ENCODE measurements around the gene MFSD6. TPM values are rescaled to one million over a fixed set of nuclear protein-coding genes. Genes with fewer than 3 reads are reported as not detected.

Gene MFSD6
- total and polyA plus RNA-seq, 2 of the 8 experiments (the other 6 are each of a cell fraction or from before 2014, with no cell fraction given), result 1.8 to 5.1 TPM

- ChIA-PET POLR2A (ENCODE audit: partially characterized antibody) (no interaction called here), CTCF (ENCODE audit: partially characterized antibody) (interaction anchor here (0.6 to 1.2 kb wide), 3 partner anchors 25 to 438 kb away, joined by 3 read pairs; no protein-coding TSS in a partner anchor)
- Histone ChIP-seq H3K9me3 (ENCODE audit: insufficient read depth in 2 of 2, low read depth in 1 of 2, low read length in 1 of 2) (no peaks in the 10 kb centered on the region), H2AFZ (ENCODE audit: low read length) (no peak overlapping the region), H2AK5ac (ENCODE audit: low read depth, low read length) (no peak overlapping the region), H3K36me3 (ENCODE audit: control insufficient read depth in 2 of 4, insufficient read depth in 4 of 4, low read length in 3 of 4) (no peaks in the 10 kb centered on the region), H3K9ac (replicated peaks in 1 of 4; ENCODE audit: extremely low read depth in 1 of 4, low read depth in 3 of 4, low read length in 3 of 4) (no peak overlapping the region), H3K14ac (ENCODE audit: insufficient read length) (no peak overlapping the region), H3K18ac (ENCODE audit: extremely low read depth, low read length) (no peak overlapping the region), H3K27me3 (replicated peaks in 1 of 4; ENCODE audit: control insufficient read depth in 3 of 4, extremely low read depth in 1 of 4, insufficient read depth in 3 of 4, low read length in 3 of 4) (no peaks in the 10 kb centered on the region), H4K20me1 (replicated peaks in 1 of 2; ENCODE audit: control insufficient read depth in 1 of 2, insufficient read depth in 2 of 2, low read length in 2 of 2) (no peaks in the 10 kb centered on the region), H3K4me1 (replicated peaks in 1 of 4; ENCODE audit: control insufficient read depth in 3 of 4, insufficient read depth in 4 of 4, low read length in 3 of 4) (peaks cover 0 to 2% (median 0%) of the 10 kb centered on the region in 4 experiments; a peak in 1 of 7 replicates), H3K79me1 (ENCODE audit: low read depth, low read length) (no peaks in the 10 kb centered on the region), H4K5ac (ENCODE audit: insufficient read length, low read depth, low read length) (no peak overlapping the region), H3K23ac (ENCODE audit: insufficient read length) (no peak overlapping the region), H3K4me3 (ENCODE audit: extremely low read depth in 1 of 4, insufficient read depth in 2 of 4, low read depth in 3 of 4, low read length in 4 of 4) (no peak overlapping the region), H2BK20ac (ENCODE audit: low read length) (no peak overlapping the region), H3K4me2 (ENCODE audit: insufficient read depth in 1 of 2, low read depth in 2 of 2, low read length in 2 of 2) (no peak overlapping the region), H4K91ac (replicated peaks; ENCODE audit: insufficient read length, low read length) (no peak overlapping the region), H4K8ac (ENCODE audit: extremely low read depth, insufficient read depth, low read length) (no peak overlapping the region), H2BK12ac (ENCODE audit: low read depth, low read length) (no peak overlapping the region), H2BK120ac (replicated peaks; ENCODE audit: low read depth, low read length) (no peak overlapping the region), H2BK15ac (ENCODE audit: low read length) (no peak overlapping the region), H3K56ac (replicated peaks; ENCODE audit: insufficient read length, low read depth, low read length) (no peak overlapping the region), H2BK5ac (ENCODE audit: low read depth, low read length) (no peak overlapping the region), H3K4ac (replicated peaks; ENCODE audit: insufficient read length, low read depth, low read length) (no peak overlapping the region), H3K23me2 (ENCODE audit: low read depth, low read length) (no peaks in the 10 kb centered on the region), H3K79me2 (ENCODE audit: control insufficient read depth in 1 of 2, insufficient read depth in 2 of 2, low read length in 2 of 2) (no peaks in the 10 kb centered on the region), H3K27ac (ENCODE audit: low read depth, low read length) (no peak overlapping the region)
- 93% methylated on average over 3 of the region's 4 CpGs; no CpG with 5 or more reads in 1 of the 2 experiments for WGBS, 2 experiments (ENCODE audit: extremely low coverage in 1 of 2, insufficient coverage in 1 of 2, insufficient read length in 1 of 2, insufficient replicate concordance in 2 of 2, low coverage in 1 of 2, low lambda C conversion rate in 2 of 2, missing lambda C conversion rate in 1 of 2)
- no peak for DNase-seq (ENCODE audit: low read depth in 1 of 2, low spot score in 2 of 2)
- TF ChIP-seq SUZ12 (IDR thresholded peaks at IDR 0.05; ENCODE audit: low read length), result no peak
- 0 out of 2 replicates have a peak, but pooled peaks have one; percentile 19 for TF ChIP-seq TEAD4 (IDR thresholded peaks at IDR 0.05; ENCODE audit: low read depth, low read length)
- FAIRE-seq, result no peak
These were observed 118.1 kb downstream of the MFSD6 start for GRCh38 chr2:190526105-190526750.
